SJCRH30 (cell line): ENCODE results near the gene ABTB1. TPM values are rescaled to one million over a fixed set of nuclear protein-coding genes. Genes with fewer than 3 reads are reported as not detected.

Experiments
- total RNA-seq: library from RNA; depleted of rRNA; stranded (reverse); fragments of >200 nt; shearing (Covaris generic); gene quantifications from 2 replicates; pipeline ENCODE4 v1.2.3, GENCODE V29; 2014; rRNA removed

ABTB1 gene
- total RNA-seq, 1 experiment from 2014 or later, result 6.1 TPM

Other genes with a start within 250 kb of the ABTB1 start
- 24.4 and 24.8 TPM in 2 replicates for gene TPRA1, start 82.2 kb upstream of the ABTB1 start, total RNA-seq
- gene MCM2, start 74.5 kb upstream of the ABTB1 start, total RNA-seq, result 179 and 182 TPM in 2 replicates
- 10.7 and 10.9 TPM in 2 replicates for gene PODXL2, start 43.8 kb upstream of the ABTB1 start, total RNA-seq
- 32.6 and 41.7 TPM in 2 replicates for gene MGLL, start 149.6 kb downstream of the ABTB1 start, total RNA-seq
- not detected in 2 replicates for gene KBTBD12, start 242.3 kb downstream of the ABTB1 start, total RNA-seq